NCI-H82 treated with DMSO at 0.1 percent for 48 hours (cell line): ENCODE measurements around the gene HLF.

Source experiments
- DNase-seq: peaks from one replicate; lab custom pipeline; 2025; ENCODE audit not compliant: unreplicated experiment; lab: John Stamatoyannopoulos, UW

HLF gene

DNA sequence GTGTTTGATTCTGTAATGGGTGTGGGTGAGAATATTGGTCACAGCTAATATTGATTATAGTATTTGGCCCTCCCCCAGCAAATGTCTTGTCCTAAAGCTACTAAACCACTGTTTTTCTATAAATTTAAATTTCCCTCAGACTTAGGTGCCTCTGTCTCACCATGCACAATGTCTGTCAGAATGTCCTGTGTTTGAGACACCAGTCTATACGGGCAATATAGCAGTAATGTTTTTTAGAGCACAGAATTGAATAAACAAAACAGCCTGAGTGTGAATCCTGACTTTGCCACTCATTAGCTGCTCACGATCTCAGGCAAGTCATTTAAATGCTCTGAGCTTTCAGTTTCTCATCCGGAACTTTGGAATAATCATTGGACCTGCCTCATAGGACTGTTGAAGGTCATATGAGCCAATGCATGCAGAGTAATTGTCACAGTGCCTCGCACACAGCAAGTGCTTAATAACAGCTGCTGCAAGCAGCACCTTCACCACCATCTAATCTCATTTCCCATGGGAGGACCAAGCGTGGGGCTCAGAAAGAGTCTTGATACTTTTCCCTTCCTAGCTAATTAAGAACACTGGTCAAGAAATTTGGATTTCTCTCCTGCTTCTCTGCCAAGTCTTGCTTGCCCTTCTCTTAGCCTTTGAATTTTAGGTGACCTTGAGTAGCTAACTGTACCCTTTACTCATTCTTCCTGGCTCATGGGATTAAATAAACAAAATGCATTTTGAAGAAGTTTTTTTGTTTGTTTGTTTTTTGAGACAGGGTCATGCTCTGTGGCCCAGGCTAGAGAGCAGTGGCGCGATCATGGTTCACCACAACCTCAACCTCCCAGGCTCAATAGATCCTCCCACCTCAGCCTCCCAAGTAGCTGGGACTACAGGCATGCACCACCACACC is 9.8 kb downstream of the HLF start:
- no peak for DNase-seq

DNA sequence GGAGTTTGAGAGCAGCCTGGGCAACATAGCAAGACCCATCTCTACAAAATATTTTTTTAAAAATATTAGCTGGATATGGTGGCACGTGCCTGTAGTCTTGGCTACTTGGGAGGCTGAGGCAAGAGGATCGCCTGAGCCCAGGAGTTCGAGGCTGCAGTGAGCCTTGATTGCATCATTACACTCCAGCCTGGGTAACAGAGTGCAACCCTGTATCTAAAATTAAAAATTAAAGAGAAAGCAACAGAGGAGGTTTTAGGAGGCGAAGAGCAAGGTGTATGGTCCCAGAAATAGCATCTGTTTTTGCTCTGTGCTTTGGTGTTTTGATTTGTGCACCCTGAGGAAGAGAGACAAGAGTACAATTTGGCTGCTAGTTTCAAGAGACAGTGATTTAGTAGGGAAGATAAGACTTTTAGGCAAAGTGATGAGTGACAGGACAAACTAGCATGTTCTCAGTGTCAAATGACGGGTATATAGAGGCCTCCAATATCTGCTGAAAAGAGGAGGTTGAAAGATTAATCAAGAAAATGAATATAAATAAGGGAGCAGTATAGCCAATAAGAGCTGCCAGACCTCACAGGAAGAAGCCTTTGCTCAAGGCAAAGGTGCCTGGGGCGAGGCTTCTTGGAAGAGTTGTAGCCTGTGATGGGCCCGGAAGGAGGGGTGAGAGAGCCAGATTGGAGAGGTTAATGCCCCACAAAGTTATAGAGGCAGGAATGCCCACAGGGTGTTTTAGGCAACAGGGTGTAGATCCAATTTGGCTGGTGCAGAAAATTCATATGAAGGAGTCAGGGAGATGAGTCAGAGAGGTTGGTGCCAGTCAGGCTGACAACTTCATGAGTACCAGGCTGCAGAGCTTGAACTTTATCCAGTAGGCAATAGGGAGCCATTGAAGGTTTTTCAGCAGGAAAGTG is 11.4 kb downstream of the HLF start:
- no peak for DNase-seq

- DNase-seq = no peak
Observed at GRCh38 chr17:55278173-55278961, 13.6 kb downstream of the HLF start.

DNA sequence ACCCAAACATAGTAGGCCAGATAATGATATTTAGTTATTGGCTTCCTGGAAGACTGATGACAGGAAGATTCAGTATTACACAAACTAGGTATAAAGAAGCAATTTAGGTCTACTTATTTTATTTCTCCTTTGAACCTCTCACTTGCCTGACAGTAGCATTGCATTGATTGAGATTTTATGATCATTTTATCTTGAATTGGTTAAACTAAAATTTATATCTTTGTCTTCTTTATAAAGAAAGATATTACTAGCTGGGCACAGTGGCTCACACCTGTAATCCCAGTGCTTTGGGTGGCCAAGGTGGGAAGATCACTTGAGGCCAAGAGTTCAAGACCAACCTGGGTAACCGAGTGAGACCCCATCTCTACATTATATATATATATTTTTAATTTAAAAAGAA is 14.4 kb downstream of the HLF start:
- DNase-seq = no peak

- DNase-seq = no peak
Observed at GRCh38 chr17:55279788-55280187, 15.0 kb downstream of the HLF start.

DNA sequence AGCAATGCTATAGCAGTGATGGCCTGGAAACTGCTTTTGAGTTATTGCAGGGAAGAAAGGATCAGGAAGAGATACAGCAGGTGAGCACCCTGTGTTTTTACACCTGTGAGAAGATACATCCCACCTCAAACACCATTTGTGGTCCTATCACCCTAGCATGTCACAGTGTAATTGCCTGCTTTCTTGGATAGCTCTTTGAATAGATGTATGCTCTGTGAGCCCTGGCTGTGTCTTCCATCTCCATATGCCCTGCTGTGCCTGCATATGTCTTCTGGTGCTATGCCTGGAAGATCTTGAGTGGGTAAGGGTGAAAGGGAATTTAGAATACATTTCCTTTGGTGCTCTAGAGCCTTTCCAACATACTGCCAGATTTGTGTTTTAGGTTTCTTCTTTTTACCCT is 15.5 kb downstream of the HLF start:
- no peak for DNase-seq

GRCh38 chr17:55281649-55282378 is 17.1 kb downstream of the HLF start:
- no peak for DNase-seq

- no peak for DNase-seq
Observed at GRCh38 chr17:55282379-55282702, 17.6 kb downstream of the HLF start.

DNA sequence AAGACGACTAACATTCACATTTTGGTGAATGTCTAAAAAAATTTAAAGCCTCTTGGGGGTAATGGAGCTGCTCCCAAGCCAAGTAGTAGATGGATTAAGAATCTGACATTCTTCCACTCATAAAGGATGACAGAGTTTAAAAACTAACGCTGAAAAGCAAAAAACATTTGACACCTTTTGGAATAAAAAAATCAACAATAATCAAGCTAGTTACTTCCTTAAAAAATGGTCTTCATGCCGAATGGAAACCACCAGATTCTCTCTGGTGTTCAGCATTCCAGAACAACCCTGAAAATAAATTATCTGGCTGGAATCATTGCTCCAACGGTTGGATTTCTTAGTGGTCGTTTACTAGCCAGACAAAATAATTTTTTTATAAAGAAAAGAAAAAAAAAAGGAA is 18.0 kb downstream of the HLF start:
- DNase-seq = no peak

GRCh38 chr17:55283256-55283965 is 18.7 kb downstream of the HLF start:
- DNase-seq = no peak

- no peak for DNase-seq
Observed at GRCh38 chr17:55284001-55284884, 19.5 kb downstream of the HLF start.

- DNase-seq = no peak
Observed at GRCh38 chr17:55284944-55285339, 20.2 kb downstream of the HLF start.

DNA sequence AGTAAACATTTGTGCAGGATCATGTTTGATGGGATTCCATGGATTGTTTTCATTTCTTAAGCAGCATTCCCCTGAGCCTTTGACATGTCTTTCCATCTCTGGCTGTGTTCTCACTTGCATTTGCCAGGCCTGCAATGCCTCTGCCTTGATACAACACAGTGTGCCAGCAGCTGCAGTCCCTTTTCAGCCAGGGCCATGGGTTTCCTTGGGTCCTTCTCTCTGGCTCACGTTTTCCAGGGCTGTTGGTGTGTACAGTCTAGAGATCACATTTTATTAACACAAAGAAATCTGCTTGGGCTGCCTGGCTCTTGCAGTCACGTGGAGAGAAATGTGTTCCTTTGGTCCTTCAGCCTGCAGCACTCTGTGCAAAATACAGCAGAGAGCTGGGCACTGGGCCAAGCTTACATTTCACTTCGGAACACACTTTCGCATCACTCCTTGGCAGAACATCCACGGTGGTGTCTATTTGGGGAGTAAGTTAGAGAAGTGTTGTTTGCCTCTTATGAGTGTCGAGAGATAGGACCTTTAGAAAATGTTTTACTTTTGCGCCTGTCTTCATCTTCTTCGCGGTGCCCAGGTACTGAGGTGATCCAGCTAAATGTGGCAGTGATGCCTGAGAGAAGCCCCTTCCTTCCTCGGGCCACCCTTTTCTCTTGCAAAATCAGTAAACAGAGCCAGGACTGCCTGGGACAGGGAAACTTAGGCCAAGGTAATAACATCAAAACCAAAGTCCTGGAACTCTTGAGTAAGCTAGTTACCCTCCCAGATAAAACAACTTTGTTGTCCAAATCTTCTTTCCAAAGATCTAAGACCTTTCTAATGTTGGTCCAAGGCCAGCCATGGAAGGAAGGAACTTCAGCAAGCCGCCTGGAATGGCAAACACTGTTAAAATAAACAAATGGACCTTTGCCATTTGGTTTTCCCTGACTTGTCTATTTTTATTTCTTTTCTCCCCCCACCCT is 20.9 kb downstream of the HLF start:
- DNase-seq = no peak

DNA sequence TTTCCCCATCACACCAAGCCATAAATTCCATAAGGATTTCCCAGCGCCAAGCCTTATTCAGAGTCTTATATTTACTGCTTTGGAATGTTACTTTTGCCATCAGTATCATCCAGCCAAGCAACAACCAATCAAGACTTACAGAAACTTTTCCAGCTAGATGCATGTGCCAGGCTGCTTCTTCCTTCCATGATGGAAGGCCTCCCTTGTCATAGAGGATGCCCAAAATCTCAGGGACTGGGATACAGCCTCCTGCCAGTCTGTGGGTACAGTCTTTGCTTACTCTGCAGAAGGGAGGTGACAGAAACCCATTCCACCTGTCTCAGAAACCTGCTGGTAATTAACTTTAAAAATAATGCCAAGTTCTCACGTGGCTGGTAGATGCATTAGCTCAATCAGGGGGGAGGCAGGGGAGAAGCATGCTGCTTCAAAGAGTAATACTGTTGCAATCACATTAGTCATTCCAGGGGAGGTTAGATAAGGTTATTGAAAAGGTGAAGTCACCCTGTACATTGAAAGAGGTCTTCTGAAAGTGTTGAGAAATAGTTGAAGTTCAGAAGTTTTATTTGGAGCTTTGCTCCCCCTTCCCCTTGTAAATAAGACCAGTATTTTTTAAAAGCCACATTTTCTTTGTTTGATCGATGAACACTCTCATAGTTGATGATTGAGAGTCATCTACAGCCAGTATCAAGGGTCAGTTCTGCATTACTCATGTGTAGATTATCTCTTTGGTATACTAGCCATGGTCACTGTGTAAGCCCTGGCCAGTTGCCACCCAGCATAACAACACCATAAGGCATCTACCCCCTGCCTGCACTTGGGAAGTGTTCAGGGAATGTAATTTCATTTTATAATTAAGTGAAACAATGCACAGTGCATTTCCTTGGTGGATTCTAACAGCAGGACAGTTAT is 22.2 kb downstream of the HLF start:
- DNase-seq = no peak

GRCh38 chr17:55288356-55289105 is 23.8 kb downstream of the HLF start:
- no peak for DNase-seq

DNA sequence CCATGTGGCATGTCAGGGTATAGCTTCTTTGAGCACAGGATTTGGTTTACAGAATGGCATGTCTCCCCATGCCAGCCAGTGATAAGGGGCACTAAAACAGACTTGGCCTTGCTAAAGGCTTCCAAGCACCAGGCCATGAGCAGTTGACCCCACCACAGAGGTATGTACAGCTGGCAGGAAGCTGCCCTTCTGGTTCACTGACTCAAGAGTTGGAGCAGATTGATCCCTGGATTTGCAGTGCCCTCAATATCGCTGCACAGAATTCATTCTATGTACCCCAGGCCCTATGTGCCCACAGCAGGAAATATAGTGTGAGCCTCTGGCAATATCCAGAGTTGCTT is 24.3 kb downstream of the HLF start:
- no peak for DNase-seq
